Cardiac muscle cell (in vitro differentiated cells and primary cell): ENCODE measurements around the gene PRKCSH. TPM values are rescaled to one million over a fixed set of nuclear protein-coding genes. Genes with fewer than 3 reads are reported as not detected.
A peak's percentile ranks its signal among the peaks of the same experiment; 100 is the strongest.
"Not testable (repeated sequence)": the region's sequence is repeated elsewhere in the genome, so short reads cannot be mapped to it uniquely, and the experiment has no call there.

ENCODE experiments used
- DNase-seq, 2 donors: peaks; one replicate each; pipeline versions ENCODE4 v3.0.0 to v3.0.0-alpha.2; 2010 to 2017; ENCODE audit warnings: low read depth in 1 of 2, low spot score in 1 of 2
- H3K27ac ChIP-seq: fragments of 200-600 bp; sonication (generic); 2 replicates; pipeline ENCODE4 v1.5.1; 2016
- H3K27me3 ChIP-seq: fragments of 200-600 bp; sonication (generic); 2 replicates; pipeline ENCODE4 v1.6.0; 2016; ENCODE audit warnings: control low read depth
- H3K36me3 ChIP-seq: fragments of 200-600 bp; sonication (generic); 2 replicates; pipeline ENCODE4 v1.5.1; 2016; ENCODE audit warnings: control low read depth
- H3K4me1 ChIP-seq: fragments of 200-600 bp; sonication (generic); 2 replicates; pipeline ENCODE4 v1.8.1; 2017; ENCODE audit warnings: low read depth, mild to moderate bottlenecking, mixed run types
- H3K4me3 ChIP-seq: fragments of 200-600 bp; sonication (generic); 2 replicates; pipeline ENCODE4 v1.5.1; 2016; ENCODE audit warnings: mild to moderate bottlenecking
- H3K9me3 ChIP-seq: fragments of 200-600 bp; sonication (generic); 2 replicates; pipeline ENCODE4 v1.5.1; 2017; ENCODE audit warnings: low read depth, mild to moderate bottlenecking, control low read depth
- polyA plus RNA-seq: library from polyadenylated mRNA; unstranded; fragments of >200 nt; fragmentation: Nextera tagmentation; extraction: Ambion mirVana; gene quantifications from 2 replicates; pipeline ENCODE4 v1.2.1, GENCODE V29; 2016
- total RNA-seq: library from RNA; depleted of rRNA; stranded (reverse); fragments of >200 nt; gene quantifications from 2 replicates; pipeline ENCODE4 v1.2.3, GENCODE V29; 2016
- TF ChIP-seq, protein P1 (sequence below): IDR thresholded peaks from 2 replicates; pipeline ENCODE4 v1.5.1; 2012; ENCODE audit warnings: low read depth, mild to moderate bottlenecking, low read length

PRKCSH gene
- total and polyA plus RNA-seq, 2 experiments from 2014 or later: 151 to 162 TPM

DNA sequence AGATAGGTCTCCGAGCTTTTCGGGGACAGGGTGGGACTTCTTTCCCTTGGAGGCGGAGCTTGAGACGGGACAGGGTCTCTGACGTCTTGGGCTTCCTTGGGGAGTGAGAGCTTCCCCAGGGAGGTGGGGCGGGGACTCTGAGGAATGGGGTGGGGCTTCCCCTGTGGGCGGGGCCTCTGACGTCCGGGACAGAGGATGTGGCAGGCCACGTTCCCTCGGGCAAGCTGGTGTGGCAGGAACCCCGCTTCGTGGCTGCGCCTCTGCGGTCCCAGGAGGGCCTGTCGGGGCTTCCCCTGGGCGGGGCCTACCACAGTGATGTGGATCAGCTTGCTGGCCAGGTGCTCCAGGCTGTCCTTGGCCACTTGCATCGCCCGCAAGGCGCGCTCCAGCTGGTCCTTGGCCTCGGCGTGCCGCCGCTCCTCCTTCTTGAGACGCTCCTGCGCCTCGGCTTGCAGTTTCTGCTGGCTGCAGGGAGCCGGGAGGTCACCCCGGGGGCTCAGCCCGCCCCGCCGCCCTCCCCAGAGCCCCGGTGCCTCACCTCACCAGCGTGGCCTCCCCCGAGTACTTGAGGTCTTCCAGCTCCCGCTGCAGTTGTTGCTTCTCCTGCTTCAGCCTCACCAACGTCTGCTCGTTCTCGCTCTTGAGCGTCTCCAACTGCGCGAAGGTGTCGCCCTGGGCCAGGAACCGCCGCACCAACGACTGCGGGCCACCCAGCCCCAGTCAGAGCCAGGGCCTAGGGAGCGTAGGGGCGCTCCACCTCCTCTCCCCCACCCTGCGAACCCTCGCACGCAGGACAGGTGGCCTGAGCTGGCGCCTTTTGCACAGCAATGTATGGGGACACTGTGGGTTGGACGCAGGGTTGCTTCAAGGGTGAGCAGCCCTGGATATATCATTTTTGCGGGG, 13.0 kb upstream of the PRKCSH start:
- Histone ChIP-seq H3K27me3 (peaks cover 47% of the 10 kb centered on the region), H3K9me3 (no peaks in the 10 kb centered on the region), H3K4me3 (no peak overlapping the region), H3K36me3 (no peaks in the 10 kb centered on the region), H3K4me1 (peaks cover 6% of the 10 kb centered on the region), H3K27ac (no peak overlapping the region)
- peak; percentile 34 to 73 for DNase-seq
- TF ChIP-seq, protein P1, sequence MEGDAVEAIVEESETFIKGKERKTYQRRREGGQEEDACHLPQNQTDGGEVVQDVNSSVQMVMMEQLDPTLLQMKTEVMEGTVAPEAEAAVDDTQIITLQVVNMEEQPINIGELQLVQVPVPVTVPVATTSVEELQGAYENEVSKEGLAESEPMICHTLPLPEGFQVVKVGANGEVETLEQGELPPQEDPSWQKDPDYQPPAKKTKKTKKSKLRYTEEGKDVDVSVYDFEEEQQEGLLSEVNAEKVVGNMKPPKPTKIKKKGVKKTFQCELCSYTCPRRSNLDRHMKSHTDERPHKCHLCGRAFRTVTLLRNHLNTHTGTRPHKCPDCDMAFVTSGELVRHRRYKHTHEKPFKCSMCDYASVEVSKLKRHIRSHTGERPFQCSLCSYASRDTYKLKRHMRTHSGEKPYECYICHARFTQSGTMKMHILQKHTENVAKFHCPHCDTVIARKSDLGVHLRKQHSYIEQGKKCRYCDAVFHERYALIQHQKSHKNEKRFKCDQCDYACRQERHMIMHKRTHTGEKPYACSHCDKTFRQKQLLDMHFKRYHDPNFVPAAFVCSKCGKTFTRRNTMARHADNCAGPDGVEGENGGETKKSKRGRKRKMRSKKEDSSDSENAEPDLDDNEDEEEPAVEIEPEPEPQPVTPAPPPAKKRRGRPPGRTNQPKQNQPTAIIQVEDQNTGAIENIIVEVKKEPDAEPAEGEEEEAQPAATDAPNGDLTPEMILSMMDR: no peak

DNA sequence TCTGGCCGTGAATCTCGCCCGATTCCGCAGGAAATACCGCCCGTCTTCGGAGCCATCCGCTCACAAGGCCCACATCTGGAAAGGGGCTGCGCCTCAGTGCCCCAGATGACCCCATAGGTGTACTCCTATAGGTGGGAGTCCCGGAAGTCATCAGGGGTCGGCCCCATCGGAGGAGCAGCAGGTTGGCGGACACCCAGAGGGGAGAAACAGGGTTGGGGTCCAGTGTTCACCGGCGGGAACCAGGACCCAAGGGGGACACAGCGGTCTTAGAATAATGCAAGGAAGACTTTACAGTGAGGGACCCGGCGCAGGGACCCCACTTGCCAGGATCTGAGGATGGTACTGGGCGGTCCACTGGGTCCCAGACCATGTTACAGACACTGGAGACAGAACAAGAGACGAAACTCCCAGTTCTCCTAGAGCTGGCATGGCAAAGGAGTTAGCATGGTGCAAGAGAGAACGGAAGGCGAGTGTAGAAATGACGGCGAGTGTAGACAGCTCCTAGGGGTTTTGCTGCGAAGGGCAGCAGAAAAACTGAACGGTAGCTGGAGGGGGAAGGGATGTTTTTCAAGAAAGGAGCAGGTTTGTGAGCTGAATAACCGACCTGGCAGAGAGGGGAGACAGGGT, 12.2 kb upstream of the PRKCSH start:
- no peak overlapping the region for H3K4me3 ChIP-seq
- H3K36me3 ChIP-seq: no peaks in the 10 kb centered on the region
- TF ChIP-seq, protein P1: no peak
- H3K27me3 ChIP-seq: peaks cover 47% of the 10 kb centered on the region
- no peak for DNase-seq
- H3K27ac ChIP-seq: no peak overlapping the region
- no peaks in the 10 kb centered on the region for H3K9me3 ChIP-seq
- H3K4me1 ChIP-seq: peaks cover 6% of the 10 kb centered on the region

DNA sequence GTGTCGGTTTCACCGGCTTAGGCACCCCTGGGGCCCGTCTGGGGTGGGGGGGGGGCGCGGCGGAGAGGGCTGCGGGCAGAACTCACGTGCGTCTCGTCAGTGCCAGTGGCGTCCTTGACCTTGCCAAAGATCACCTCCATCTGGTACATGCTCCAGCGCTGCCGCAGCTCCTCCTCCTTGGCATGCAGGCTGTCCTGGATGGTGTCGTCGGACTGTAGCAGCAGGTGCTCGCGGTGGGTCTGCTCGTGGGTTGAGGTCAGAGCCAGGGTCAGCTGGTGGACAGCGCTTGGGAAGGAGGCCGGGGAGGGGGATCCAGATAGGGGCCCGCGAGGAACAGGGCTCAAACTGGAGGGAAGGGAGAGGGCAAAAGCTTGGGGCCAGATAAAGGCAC, 11.6 kb upstream of the PRKCSH start:
- no peak for DNase-seq
- Histone ChIP-seq H3K4me3 (no peak overlapping the region), H3K4me1 (peaks cover 6% of the 10 kb centered on the region), H3K27ac (no peak overlapping the region), H3K36me3 (no peaks in the 10 kb centered on the region), H3K9me3 (no peaks in the 10 kb centered on the region), H3K27me3 (peaks cover 47% of the 10 kb centered on the region)
- TF ChIP-seq, protein P1: no peak

DNA sequence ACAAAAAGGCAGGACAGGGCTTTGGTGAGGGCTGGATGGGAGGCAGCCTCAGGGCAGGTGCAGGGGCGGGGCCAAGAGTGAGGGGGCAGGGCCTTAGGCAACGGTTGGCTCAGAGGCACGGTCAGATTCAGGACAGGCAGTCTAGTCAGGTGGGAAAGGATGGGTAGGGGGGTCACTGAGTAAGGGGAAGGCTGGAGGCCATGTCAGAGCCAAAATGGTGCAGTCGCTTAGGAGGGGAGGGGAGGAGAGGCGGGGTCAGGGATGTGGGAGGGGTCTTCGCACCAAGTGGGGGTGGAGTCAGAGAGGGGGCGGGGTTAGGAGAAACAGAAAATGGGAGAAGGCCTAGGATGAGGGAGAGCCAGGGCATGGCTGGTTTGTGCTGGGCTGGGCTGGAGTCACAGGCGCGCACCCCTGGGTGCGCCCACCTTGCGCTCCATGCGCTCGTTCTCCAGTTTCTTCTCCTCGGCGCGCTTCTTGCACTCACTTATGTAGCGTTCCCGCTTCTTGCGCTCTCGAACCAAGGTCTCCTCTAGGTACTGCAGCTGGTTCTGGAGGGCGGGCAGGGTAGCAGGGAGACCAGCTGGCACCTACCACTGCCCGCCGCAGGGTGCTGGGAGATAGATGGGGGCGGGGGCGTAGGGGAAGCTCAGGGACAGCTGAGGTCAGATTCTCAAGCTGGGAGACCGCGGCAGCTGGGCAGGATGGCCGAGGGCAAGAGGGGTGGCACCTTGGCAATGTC, 9.5 kb upstream of the PRKCSH start:
- no peaks in the 10 kb centered on the region for H3K36me3 ChIP-seq
- H3K27ac ChIP-seq: no peak overlapping the region
- H3K4me3 ChIP-seq: no peak overlapping the region
- no peak for DNase-seq
- peaks cover 1% of the 10 kb centered on the region for H3K4me1 ChIP-seq
- TF ChIP-seq, protein P1: no peak
- H3K27me3 ChIP-seq: peaks cover 34% of the 10 kb centered on the region
- H3K9me3 ChIP-seq: no peaks in the 10 kb centered on the region

DNA sequence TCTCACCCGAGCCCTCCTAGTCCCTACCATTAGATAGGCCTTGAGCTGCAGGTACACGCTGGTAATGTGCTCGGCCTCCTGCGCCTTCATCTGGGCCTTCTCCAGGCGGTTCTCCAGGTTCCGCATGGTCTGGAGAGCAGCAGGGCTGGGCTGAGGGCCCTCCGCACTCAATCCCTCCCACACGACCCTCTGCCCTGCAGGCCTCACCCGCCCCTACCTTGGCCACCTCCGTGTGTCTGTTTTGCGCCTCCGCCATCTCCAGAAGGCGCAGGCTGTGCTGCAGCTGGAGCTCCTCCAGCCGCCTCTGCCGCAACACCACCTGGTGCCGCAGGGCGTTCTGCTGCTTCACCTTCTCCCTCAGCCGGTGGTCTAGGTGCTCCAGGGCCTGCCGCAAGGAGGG, 8.8 kb upstream of the PRKCSH start:
- TF ChIP-seq, protein P1: no peak
- Histone ChIP-seq H3K27me3 (peaks cover 26% of the 10 kb centered on the region), H3K9me3 (no peaks in the 10 kb centered on the region), H3K4me1 (no peaks in the 10 kb centered on the region), H3K36me3 (no peaks in the 10 kb centered on the region), H3K4me3 (no peak overlapping the region), H3K27ac (no peak overlapping the region)
- DNase-seq: no peak

DNA sequence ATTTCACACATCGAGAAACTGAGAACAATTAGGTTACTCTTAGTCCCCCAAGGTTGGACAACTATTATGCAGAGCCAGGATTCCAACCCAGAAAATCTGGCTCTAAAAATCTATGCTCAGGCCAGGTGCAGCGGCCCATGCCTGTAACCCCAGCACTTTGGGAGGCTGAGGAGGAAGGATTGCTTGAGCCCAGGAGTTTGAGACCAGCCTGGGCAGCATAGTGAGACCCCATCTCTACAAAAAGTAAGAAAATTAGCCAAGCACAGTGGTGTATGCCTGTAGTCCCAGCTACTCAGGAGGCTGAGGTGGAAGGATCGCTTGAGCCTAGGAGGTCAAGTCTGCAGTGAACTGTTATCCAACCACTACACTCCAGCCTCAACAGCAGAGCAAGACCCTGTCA, 1.9 kb upstream of the PRKCSH start:
- H3K9me3 ChIP-seq, H3K36me3 ChIP-seq, H3K27ac ChIP-seq, H3K4me1 ChIP-seq, H3K4me3 ChIP-seq, DNase-seq, H3K27me3 ChIP-seq: not testable (repeated sequence)
